Activated CD8-positive, alpha-beta T cell treated with anti-CD3 and anti-CD28 coated beads, Interleukin-2, amount 10 ng/mL, durations not matched to agents 7 days and 5 days (primary cell): ENCODE data around the gene TTC7B. TPM values are rescaled to one million over a fixed set of nuclear protein-coding genes. Genes with fewer than 3 reads are reported as not detected.
A peak's percentile ranks its signal among the peaks of the same experiment; 100 is the strongest.
"Not testable (repeated sequence)": the region's sequence is repeated elsewhere in the genome, so short reads cannot be mapped to it uniquely, and the experiment has no call there.

Experiments used
- ATAC-seq: fragments of 150-1000 bp; cut with Tn5 transposase; one replicate; pipeline ENCODE4 v1.10.0; 2021; ENCODE audit warnings: moderate library complexity
- CTCF ChIA-PET: fragments of 350-600 bp; sonication (Branson Sonifier 250); formaldehyde crosslinking; loops from one replicate; lab custom pipeline; 2021; ENCODE audit warnings: antibody characterized with exemption; lab: Charles Lee
- POLR2A ChIA-PET: fragments of 350-600 bp; sonication (Branson Sonifier 250); formaldehyde crosslinking; loops from one replicate; lab custom pipeline; 2021; ENCODE audit warnings: antibody characterized with exemption; lab: Charles Lee
- DNase-seq: peaks from one replicate; pipeline ENCODE4 v3.0.0-alpha.2; 2020
- H3K27ac Mint-ChIP-seq: one replicate; pipeline ENCODE4 v1.8.0; 2021; ENCODE audit warnings: mild to moderate bottlenecking, mixed read lengths
- H3K27me3 Mint-ChIP-seq: one replicate; pipeline ENCODE4 v1.8.0; 2021; ENCODE audit warnings: low read depth, mixed read lengths
- H3K36me3 Mint-ChIP-seq: one replicate; pipeline ENCODE4 v1.8.0; 2021; ENCODE audit warnings: low read depth, mixed read lengths
- H3K4me1 Mint-ChIP-seq: one replicate; pipeline ENCODE4 v1.8.0; 2021; ENCODE audit warnings: low read depth, mixed read lengths
- H3K4me3 Mint-ChIP-seq: one replicate; pipeline ENCODE4 v1.8.0; 2021; ENCODE audit warnings: mild to moderate bottlenecking, mixed read lengths
- H3K9me3 Mint-ChIP-seq: one replicate; pipeline ENCODE4 v1.8.0; 2022; ENCODE audit warnings: mixed read lengths; ENCODE audit not compliant: insufficient read depth
- total RNA-seq, 2 experiments: library from RNA; stranded (reverse); gene quantifications; one replicate each; pipeline ENCODE4 v1.2.3, GENCODE V29; 2021

Gene TTC7B
- total RNA-seq, 2 experiments from 2014 or later = 5.3 to 6.8 TPM

DNA sequence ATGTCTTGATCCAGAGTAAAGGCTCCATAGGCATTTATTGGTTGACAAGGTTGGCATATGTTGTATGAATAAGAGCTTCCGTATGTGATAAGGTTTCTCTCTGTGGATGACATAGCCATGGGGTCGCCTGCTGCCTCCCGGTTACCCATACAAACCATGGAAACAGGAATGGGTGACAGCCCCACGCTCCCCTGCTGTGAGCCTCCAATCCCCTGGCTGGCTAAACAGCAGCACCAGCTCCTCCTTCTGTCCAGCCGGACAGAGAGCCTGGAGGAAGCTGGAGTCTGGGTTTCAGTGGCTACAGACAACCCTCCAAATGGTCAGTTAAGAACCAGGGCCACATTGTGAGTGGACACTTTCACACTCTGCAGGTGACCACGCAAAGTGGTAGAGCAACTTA, 288.3 kb downstream of the TTC7B start:
- Mint-ChIP-seq H3K9me3 (no peaks in the 10 kb centered on the region), H3K36me3 (no peaks in the 10 kb centered on the region), H3K4me1 (no peaks in the 10 kb centered on the region), H3K4me3 (no peak overlapping the region), H3K27me3 (no peaks in the 10 kb centered on the region), H3K27ac (no peak overlapping the region)
- ATAC-seq (no peak), DNase-seq (no peak)
- POLR2A ChIA-PET = no interaction called here
- CTCF ChIA-PET = no interaction called here

DNA sequence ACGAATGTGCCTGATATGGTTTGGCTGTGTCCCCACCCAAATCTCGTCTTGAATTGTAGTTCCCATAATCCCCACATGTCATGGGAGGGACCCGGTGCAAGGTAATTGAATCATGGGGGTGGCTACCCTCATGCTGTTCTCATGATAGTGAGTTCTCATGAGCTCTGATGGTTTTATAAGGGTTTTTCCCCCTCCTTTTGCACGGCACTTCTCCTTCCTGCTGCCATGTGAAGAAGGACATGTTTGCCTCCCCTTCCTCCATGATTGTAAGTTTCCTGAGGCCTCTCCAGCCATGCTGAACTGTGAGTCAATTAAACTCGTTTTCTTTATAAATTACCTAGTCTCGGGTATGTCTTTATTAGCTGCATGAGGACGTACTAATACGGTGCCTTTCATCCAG, 289.7 kb downstream of the TTC7B start:
- DNase-seq, CTCF ChIA-PET, H3K27me3 Mint-ChIP-seq, H3K27ac Mint-ChIP-seq, POLR2A ChIA-PET, ATAC-seq, H3K9me3 Mint-ChIP-seq, H3K4me1 Mint-ChIP-seq, H3K4me3 Mint-ChIP-seq, H3K36me3 Mint-ChIP-seq: not testable (repeated sequence)

DNA sequence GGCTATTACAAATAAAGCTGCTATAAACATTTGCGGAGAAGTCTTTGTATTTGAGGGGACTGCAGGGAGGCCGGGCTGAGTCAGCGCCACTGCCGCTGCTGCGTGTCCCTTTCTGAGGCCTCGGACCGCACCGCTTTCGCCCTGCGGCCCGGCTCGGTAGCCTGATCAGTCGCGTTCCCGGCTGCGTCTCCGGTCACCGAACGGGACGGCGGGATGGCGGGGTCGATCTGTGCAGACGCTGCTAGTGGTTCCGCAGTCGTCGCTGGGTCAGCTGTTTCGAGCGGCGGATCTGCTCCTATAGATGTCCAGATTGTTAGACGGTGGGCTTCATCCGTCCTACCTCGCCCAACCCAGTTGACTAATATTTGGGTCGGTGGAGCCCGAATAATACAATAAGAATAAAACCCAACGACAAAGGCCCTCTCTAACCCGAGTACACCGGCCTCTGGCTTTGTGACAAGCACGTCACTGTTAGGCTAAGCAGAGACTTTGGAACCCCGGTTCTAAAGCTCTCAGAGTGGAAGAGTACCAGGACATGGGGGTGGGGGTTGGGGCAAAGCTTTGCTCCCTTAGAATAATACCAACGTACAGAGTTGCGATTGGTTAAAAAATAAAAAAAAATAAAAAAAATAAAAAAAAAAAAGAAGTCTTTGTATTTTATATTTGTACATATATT, 290.7 kb downstream of the TTC7B start:
- H3K4me3 Mint-ChIP-seq, CTCF ChIA-PET, H3K27me3 Mint-ChIP-seq, H3K4me1 Mint-ChIP-seq, H3K27ac Mint-ChIP-seq, ATAC-seq, POLR2A ChIA-PET, H3K9me3 Mint-ChIP-seq, H3K36me3 Mint-ChIP-seq, DNase-seq: not testable (repeated sequence)

DNA sequence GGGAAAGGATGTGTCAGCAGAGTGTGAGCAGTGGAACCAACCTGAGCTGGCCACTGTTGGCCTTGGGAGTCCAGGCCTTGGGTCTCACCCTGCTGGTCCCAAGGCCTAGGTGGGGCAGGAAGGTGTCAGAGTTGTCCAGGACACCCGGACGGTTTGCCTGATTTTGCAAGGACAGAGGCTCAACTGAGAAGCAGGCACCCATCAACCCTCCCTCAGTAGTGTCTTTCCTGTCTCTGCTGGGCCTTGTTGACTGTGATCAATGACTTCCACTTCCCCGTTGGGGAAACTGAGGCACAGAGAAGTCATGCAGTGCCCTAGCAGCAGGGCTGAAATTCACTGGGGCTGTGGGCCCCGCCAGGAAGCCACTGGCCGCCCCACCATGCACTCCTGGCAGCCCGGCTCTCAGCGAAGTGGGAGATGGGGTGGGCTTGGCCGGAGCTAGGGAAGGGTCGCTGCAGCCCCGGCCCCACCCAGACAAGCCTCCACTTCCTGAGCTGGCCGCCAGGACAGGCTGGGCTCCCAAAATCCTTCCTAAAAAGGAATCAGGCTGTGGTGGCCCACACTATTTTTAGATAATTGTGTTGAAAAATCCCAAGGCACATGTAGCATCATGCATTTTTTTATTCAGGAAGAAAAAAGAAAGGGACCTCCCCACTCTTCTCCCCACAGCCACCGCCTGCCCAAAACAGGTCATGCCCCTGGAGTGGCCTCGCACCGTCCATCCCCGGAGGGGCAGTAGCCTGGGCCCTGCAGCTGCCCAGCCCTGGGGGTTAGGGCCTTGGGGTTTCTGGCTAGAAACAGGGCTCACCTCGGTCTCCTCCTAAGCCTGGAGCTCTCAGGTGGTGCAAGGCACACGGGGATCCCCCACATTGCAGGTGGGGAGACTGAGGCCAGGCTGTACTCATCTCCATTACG, 292.0 kb downstream of the TTC7B start:
- no peaks in the 10 kb centered on the region for H3K9me3 Mint-ChIP-seq
- DNase-seq = no peak
- H3K27me3 Mint-ChIP-seq = no peaks in the 10 kb centered on the region
- H3K36me3 Mint-ChIP-seq = no peaks in the 10 kb centered on the region
- no peak for ATAC-seq
- no peak overlapping the region for H3K27ac Mint-ChIP-seq
- POLR2A ChIA-PET = interaction anchor here (0.6 to 0.7 kb wide), 2 partner anchors 10 to 111 kb away, joined by 3 read pairs; no protein-coding TSS in a partner anchor
- CTCF ChIA-PET = no interaction called here
- H3K4me1 Mint-ChIP-seq = no peaks in the 10 kb centered on the region
- no peak overlapping the region for H3K4me3 Mint-ChIP-seq

DNA sequence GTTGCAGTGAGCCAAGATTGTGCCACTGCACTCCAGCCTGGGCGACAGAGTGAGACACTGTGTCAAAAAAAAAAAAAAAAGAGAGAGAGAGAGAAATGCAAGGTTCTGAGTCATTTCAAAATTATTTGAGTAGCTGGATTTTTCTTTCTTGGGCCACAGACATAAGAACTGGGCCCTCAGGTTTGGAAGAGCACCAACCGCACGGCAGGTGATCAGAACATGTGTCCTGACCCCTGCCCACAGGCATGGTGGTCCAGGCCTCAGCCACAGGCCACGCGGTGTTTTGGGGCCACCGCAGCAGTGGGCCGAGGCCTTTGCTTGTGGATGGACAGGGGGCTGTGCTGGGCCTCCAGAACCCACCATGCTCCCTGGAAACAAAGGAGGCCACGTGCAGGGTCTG, 292.7 kb downstream of the TTC7B start:
- no peak overlapping the region for H3K27ac Mint-ChIP-seq
- ChIA-PET POLR2A (interaction anchor here (0.6 to 0.7 kb wide), 2 partner anchors 10 to 110 kb away, joined by 3 read pairs; no protein-coding TSS in a partner anchor), CTCF (no interaction called here)
- DNase-seq (no peak), ATAC-seq (no peak)
- no peak overlapping the region for H3K4me3 Mint-ChIP-seq
- no peaks in the 10 kb centered on the region for H3K27me3 Mint-ChIP-seq
- no peaks in the 10 kb centered on the region for H3K9me3 Mint-ChIP-seq
- H3K36me3 Mint-ChIP-seq = no peaks in the 10 kb centered on the region
- H3K4me1 Mint-ChIP-seq = no peaks in the 10 kb centered on the region

DNA sequence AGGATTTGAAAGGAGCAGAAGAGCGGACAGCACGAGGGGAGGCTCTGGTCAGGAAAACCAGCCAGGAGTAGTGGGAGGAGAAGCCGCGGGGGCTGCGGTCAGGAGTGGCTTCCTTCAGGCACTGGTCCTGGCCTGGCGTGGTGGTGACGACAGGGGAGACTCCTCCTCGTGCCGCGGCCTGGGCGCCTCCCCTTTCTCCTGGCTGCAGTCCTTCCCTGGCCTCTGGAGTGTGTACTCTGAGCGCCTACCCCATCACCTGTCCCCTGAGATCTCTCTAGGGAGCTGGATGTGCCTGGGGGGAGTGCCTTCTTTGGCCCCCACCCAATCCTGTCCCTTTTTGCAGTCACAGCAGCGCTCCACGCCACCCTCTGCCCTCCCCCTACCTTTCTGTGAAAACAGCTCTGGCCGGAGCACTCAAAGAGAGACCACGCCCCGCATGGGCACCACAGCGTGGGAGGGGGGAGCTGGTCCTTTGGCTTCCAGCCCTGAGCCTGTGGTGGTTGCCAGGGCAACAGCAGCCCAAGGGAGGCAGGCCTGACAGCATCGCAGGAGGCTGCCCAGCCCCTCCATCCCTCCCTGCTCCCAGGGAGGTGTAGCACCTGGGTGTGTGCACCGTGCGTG, 293.5 kb downstream of the TTC7B start:
- no peaks in the 10 kb centered on the region for H3K27me3 Mint-ChIP-seq
- H3K4me1 Mint-ChIP-seq = no peaks in the 10 kb centered on the region
- H3K4me3 Mint-ChIP-seq = no peak overlapping the region
- H3K9me3 Mint-ChIP-seq = no peaks in the 10 kb centered on the region
- ChIA-PET CTCF (no interaction called here), POLR2A (no interaction called here)
- no peak for DNase-seq
- H3K27ac Mint-ChIP-seq = no peak overlapping the region
- no peaks in the 10 kb centered on the region for H3K36me3 Mint-ChIP-seq
- no peak for ATAC-seq

DNA sequence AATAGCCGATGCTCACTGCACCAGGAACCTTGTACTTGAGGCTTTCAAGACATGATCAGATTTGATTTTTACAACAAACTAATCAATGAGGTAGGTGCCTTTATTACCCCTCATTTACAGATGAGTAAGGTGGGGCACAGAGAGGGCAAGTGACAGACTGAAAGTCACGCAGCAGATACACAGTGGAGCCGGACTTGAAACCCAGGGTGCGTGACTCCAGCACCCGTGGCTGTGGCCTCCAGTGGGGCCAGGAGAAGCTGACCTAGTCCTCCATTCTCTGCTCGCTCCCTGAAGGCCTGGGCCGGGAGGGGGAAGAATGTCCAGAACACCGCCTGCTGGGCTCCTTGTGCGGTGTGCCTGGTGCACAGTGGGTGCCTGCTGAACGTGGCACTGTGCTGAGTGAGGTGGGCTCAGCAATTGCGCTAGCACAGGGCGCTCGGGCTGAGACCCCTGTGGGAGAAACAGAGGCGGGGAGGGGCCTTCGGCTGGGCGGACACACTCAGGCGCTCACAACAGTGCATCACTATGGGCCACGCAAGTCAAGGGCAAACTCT, 294.2 kb downstream of the TTC7B start:
- ATAC-seq = no peak

DNA sequence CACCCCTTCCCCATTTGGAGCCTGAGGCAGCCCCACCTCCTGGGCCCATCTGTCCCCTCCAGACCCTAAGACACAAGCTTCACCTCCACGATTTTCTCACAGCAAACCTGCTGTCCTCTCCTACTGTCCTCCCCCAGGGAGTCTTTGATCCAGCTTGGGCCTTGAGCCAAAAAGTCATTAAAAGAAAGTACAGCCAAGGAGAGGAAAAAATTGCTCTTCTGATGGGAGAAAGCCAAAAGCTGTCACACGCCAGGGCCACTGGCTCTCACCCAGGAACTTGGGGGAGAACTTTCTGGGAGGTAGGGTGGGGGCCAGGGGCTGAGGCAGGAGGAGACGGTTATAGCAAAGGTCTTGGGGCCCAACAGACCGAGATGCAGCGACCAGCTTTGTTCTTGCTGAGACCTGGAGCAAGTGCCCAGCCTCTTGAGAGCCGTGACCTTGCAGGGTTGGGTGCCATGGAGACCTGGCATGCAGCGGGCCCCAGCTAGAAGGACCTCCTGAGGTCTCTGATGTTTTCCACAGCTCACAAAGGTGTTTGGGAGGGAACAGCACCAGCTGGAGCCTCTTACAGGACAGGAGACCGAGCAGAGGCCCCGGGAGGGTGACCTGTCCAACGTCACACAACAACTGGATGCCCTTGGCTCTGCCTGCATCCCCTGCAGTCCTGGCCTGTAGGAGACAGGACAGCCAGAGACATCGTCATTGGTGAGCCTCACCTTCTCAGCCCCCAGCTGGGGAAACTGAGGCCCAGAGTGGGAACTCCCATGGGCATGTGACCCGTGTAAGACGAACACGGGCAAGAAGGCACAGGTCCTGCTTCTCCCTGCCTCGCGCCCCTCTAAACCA, 294.9 kb downstream of the TTC7B start:
- Mint-ChIP-seq H3K36me3 (no peaks in the 10 kb centered on the region), H3K9me3 (no peaks in the 10 kb centered on the region), H3K4me3 (no peak overlapping the region), H3K4me1 (no peaks in the 10 kb centered on the region), H3K27me3 (no peaks in the 10 kb centered on the region), H3K27ac (no peak overlapping the region)
- CTCF ChIA-PET = no interaction called here
- DNase-seq (no peak), ATAC-seq (no peak)
- POLR2A ChIA-PET = no interaction called here

More for the DNA sequence above, 294.2 kb downstream of the TTC7B start:
- no peak overlapping the region for H3K4me3 Mint-ChIP-seq
- no peaks in the 10 kb centered on the region for H3K36me3 Mint-ChIP-seq
- no peaks in the 10 kb centered on the region for H3K4me1 Mint-ChIP-seq
- no peaks in the 10 kb centered on the region for H3K27me3 Mint-ChIP-seq
- no peaks in the 10 kb centered on the region for H3K9me3 Mint-ChIP-seq
- no peak overlapping the region for H3K27ac Mint-ChIP-seq
- POLR2A ChIA-PET = no interaction called here
- CTCF ChIA-PET = no interaction called here
- no peak for DNase-seq

DNA sequence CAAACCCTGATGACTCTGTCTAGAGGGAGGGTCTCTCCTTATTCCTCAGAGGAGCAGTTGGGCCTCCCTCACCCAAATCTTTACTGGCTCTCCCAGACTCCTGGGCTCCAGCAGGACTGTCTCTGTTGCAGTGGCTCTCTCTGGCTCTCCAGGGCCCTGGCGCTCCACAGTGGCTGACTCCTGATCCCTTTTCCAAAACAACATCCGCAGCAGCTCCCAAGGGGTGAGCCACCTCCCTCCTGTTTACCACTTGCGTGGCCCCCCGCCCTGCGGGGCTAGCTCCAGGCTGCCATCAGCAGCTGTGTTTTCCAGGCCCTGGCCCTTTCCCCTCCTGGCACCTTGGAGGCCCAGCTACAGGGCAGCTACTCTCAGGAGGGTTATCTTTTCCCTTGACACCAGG, 295.9 kb downstream of the TTC7B start:
- Mint-ChIP-seq H3K4me1 (no peaks in the 10 kb centered on the region), H3K4me3 (no peak overlapping the region), H3K36me3 (no peaks in the 10 kb centered on the region), H3K9me3 (no peaks in the 10 kb centered on the region), H3K27me3 (no peaks in the 10 kb centered on the region), H3K27ac (no peak overlapping the region)
- DNase-seq (no peak), ATAC-seq (no peak)
- ChIA-PET POLR2A (no interaction called here), CTCF (no interaction called here)

DNA sequence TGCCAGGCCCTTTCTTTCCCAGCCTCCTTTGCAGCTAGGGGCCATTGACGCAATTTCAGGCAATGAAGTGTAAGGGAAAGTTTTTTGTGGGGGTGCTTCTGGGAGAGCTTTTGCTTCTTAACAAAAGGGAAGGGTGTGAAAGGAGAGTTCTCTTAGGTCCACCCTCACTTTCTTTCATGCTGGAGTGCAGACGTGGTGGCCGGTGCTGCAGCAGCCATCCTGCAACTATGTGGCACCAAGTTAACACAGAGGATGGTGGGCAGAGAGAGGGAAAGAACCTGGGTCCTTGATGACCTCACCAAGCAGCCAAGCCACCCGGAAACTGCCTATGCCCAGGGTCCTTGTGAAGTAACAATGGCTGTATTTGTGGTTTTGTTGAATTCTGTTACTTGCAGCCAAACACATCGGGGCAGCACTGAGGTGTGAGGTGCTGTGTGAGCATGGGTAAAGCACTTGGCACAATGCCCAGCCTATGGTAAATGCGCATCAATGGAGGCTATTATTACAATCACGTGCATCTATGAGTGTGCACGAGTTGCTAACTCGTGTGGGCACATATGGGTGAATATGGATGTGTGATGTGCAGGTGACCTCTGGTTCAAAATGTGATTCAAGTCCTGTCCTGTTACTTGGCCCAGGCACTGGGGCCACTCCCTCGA, 296.8 kb downstream of the TTC7B start:
- POLR2A ChIA-PET = interaction anchor here (0.6 kb wide), 1 partner anchor 115 kb away, joined by 4 read pairs; no protein-coding TSS in a partner anchor
- Mint-ChIP-seq H3K9me3 (no peaks in the 10 kb centered on the region), H3K27me3 (no peaks in the 10 kb centered on the region), H3K36me3 (no peaks in the 10 kb centered on the region), H3K27ac (no peak overlapping the region), H3K4me3 (no peak overlapping the region), H3K4me1 (no peaks in the 10 kb centered on the region)
- ATAC-seq = no peak
- no peak for DNase-seq
- CTCF ChIA-PET = interaction anchor here (0.7 to 2.2 kb wide), 3 partner anchors 152 to 218 kb away, joined by 3 to 8 read pairs (median 6); no protein-coding TSS in a partner anchor

DNA sequence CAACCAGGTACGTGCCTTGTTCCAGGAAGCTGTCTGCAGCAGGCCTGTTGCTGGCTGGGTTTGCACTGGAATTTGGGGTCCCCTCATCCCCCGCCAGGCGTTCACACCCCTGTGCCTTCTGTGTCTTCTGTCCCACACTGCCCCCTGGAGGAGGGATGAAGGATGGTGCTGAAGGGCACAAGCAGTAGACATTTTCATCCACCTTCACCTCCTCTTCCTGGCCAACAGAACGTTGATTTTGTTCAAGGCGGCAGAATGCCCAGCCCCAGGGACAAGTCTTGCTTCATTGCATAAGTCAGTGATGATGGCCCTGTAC, 297.3 kb downstream of the TTC7B start:
- no peak overlapping the region for H3K27ac Mint-ChIP-seq
- H3K4me1 Mint-ChIP-seq = no peaks in the 10 kb centered on the region
- DNase-seq = peak; percentile 62
- no peaks in the 10 kb centered on the region for H3K36me3 Mint-ChIP-seq
- H3K27me3 Mint-ChIP-seq = no peaks in the 10 kb centered on the region
- ATAC-seq = peak; percentile 61
- ChIA-PET POLR2A (no interaction called here), CTCF (interaction anchor here (0.7 to 2.2 kb wide), 4 partner anchors 113 to 217 kb away, joined by 3 to 8 read pairs (median 4); no protein-coding TSS in a partner anchor)
- H3K4me3 Mint-ChIP-seq = no peak overlapping the region
- no peaks in the 10 kb centered on the region for H3K9me3 Mint-ChIP-seq
